Breast epithelium (tissue), 3 donors: ENCODE data around the gene CUL1.

Experiments
- CTCF ChIP-seq, 3 donors: fragments of 450-650 bp; IDR thresholded peaks; one replicate each; pipeline ENCODE4 v1.5.1; 2016 to 2017; ENCODE audit warnings: antibody characterized with exemption in 3 of 3, mild to moderate bottlenecking in 3 of 3, moderate library complexity in 3 of 3
- POLR2AphosphoS5 ChIP-seq, 3 donors: sonication (generic); formaldehyde crosslinking; IDR thresholded peaks; one replicate each; pipeline ENCODE4 v1.6.1; 2017; ENCODE audit warnings: antibody characterized with exemption in 3 of 3

GRCh38 chr7:148652773-148653172 is 45.9 kb upstream of the CUL1 start:
- TF ChIP-seq POLR2AphosphoS5 (IDR thresholded peaks at IDR 0.05), result no peak
- no peak for TF ChIP-seq CTCF (IDR thresholded peaks at IDR 0.05)
